NCI-H510A (cell line): ENCODE measurements around the gene FGGY.
"Not testable (repeated sequence)": the region's sequence is repeated elsewhere in the genome, so short reads cannot be mapped to it uniquely, and the experiment has no call there.

Experiments used
- DNase-seq: peaks from one replicate; lab custom pipeline; 2025; lab: John Stamatoyannopoulos, UW

FGGY gene

DNA sequence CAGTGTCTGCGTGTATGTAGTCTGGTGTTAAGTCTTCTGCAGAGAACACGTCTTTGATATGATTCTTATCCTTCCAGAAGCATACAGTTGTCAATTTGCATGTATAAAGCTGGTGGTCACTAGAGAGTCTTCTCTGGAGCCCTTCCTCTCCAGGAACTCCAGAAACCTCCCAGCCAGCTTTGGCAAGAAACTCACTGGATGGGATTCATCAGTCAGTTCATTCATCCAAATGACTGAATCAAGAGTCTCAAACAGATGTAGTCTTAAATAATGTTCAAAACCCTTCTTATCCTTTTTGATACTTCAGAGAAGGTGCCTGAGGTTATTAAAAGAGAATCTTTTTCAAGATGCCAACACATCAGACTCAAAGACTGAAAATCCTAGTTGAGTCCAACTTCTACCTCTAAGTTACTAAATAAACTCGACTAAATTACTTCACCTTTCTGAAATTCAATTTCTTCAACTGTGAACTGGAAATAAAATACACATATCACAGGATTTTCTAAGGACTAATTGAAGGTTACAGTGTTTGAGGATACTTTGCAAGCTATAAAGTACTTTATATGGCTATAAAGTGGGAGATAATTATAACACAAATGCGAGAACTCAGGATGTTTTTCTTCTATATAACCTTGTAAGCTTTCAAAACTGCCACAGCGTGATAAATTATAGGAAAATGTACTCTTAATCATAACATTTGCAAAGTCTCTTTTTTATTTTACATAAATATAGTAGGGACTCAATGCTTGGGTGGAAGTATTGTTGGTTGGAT is 252.4 kb downstream of the FGGY start:
- DNase-seq: no peak

DNA sequence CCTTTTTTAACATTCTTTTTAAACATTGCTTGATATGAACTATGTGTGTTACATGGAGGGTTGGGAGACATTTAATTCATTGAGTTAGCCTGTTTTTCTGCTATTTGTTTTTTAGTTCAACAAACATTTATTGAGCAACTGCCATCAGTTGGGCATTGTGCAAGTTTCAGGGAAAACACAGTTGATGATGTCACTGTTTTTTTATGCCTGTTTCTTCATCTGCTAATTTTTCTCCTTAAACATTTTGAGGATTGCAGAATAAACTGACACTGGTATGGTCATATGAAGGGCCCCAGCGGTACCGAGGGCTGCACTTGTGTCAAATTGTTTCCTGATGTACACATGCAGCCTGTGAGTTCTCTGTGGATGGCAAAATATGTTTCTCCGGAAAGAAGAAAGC is 253.0 kb downstream of the FGGY start:
- no peak for DNase-seq

DNA sequence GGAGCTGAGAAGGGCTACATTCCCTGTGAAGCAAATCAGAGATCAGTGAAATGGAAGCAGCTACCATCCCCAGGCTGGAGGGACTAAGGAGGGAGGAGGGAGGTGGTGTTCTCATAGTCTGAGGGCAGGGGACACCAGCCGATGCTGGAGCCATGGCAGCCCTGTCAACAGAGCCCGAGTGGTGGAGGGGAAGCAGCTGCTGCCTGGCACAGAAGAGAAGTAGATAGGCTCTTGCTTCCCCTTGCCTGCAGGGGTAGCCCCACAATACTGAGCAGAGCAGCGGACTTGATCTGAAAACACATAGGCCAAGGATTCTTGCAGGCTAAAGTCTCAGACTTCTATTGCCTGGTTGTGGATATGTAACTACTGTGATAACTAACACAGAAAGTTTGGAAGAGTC is 255.1 kb downstream of the FGGY start:
- DNase-seq: no peak

DNA sequence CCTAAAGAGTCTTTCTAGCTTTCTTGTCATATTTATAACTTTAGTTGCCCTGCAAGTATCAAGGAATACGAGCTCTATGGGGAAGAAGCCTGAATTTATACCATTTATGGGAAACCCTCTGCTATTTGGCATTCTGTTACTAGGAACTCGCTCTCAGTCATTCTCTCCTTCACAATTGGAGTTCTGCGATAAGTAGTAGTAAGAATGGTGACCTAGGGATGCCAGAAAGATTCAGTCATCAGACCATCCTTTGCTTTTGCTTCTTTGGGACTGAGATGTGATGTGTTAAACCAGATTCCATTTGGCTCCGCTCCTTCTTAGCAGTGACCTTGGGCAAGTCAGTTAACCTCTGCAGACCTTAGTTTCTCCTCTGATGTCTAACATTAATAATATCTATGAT is 256.5 kb downstream of the FGGY start:
- no peak for DNase-seq

DNA sequence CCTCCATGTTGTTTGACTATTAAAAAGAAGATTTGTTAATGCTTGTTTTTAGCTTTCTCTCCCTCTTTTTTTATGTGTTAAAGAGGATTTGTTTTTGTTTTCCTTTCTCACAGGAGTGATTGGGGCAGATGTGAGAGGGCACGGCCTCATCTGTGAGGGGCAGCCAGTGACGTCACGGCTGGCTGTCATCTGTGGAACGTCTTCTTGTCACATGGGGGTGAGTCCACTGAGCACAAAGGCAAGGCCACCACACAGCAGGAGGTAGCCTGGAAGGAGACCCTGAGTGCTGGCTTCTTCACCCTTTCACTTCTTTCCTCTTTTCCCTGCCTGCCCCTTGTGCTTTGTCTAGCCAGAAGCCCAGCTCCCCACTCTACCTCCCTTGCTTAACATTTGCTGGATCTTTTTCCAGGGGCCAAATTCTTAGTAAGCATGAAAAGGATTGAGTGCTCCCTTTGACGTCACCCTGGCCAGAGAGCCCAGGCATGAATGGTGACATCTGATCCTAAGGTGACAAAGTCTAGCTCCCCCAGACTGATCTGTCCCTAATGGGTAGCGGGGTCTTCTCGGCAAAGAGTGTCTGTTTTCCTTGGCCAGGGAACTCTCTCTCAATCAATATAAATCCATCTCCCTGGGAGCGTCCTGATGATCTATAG is 257.2 kb downstream of the FGGY start:
- no peak for DNase-seq

DNA sequence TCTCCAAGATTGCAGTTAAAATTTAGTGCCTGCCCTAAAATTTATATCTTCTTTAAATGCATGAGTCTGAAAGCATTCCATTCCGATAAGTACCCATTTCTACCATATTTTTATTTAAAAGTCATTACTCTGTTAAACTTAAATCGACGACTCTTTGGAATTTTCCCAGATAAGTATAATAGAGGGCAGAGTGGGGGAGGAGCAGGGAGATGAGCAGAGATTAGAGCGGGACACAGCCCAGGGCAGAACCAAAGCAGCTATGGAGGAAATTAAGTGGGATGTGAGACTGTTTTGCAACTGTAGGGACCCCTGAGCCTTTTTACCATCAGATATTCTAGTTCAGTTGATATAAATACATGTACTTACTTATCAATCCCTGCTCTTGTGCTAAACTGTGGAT is 257.9 kb downstream of the FGGY start:
- DNase-seq: no peak

DNA sequence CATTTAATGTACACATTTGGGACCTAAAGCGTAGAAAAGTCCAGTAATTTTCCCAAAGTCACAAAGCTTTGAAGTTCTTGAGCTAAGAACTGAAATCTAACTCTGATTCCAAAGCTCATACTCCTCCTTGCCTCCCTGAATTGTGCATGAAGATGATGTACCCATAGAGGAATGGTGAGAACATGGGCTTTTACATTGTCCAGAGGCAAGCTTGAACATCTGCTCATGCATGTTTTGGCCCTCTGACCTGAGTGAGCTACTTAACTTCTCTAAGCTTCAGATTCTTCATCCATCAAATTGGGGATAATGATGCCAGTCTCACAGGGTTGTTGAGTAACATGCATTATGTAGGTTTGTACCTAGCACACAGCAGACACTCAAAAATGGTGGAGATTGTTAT is 259.5 kb downstream of the FGGY start:
- DNase-seq: no peak

DNA sequence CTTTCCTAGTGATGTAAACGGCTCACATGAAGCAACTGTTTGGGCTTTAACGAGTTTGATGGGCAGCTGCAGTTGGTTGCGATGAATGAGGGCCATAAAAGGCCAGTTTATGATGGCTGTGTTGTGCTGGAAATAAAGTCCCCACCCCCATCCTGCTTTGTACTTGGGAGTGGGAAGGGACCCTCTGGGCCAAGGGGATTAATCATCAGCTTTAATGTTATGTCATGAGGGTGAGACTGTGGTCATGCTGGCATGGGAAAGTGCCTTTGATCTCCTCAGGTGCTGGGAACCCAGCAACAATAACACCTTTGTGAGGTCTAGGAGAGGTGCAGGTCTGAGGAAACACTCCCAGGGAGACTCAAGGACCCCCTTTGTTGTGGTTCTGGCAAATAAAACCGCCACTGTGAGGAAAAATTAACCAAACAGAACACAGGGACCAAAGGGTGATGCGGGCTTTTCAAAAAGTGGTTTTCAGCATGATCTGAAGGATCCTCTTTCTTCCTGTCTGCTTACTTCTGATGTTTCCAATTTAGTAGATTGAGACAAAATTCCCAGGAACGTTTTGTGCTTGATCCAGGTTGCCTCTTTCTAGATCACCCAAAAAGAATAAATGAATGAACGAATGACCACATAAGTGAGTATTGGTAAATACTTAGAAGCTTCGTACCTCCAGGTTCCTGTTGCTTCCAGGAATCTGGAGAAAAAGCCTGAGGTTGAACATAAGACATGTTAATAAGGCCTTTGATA is 260.1 kb downstream of the FGGY start:
- peak; percentile 26 for DNase-seq

DNA sequence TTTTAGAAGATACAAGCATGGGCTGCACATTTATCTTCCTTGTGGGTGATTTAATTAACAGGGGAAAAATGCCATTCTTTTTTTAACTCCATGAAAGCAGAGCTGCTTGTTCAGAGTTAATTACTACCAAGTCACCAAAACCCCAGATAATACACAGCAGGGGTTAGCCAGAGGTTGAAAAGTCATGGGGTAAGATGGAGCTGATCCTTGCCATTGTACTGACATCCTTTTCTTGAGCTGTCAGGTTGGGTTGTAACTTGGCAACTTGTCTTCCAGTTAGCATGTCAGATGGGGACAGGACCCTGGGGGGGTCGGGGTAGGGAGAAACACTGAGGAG is 260.6 kb downstream of the FGGY start:
- no peak for DNase-seq

DNA sequence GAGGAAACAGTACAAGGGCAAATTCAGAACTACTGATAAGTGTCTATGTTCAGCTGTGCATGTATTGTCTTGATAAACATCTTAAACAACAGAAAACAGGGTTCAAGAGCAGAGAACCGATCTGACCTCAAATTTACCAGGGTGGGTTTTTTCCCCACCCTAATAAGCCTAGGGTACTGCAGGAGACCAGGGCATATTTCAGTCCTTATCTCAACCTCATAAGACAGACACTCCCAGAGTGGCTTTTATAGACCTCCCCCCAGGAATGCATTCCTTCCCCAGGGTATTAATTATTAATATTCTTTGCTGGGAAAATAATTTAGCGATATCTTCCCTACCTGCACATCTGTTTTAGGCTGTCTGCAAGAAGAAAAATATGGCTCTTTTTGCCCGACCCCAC is 261.7 kb downstream of the FGGY start:
- not testable (repeated sequence) for DNase-seq

DNA sequence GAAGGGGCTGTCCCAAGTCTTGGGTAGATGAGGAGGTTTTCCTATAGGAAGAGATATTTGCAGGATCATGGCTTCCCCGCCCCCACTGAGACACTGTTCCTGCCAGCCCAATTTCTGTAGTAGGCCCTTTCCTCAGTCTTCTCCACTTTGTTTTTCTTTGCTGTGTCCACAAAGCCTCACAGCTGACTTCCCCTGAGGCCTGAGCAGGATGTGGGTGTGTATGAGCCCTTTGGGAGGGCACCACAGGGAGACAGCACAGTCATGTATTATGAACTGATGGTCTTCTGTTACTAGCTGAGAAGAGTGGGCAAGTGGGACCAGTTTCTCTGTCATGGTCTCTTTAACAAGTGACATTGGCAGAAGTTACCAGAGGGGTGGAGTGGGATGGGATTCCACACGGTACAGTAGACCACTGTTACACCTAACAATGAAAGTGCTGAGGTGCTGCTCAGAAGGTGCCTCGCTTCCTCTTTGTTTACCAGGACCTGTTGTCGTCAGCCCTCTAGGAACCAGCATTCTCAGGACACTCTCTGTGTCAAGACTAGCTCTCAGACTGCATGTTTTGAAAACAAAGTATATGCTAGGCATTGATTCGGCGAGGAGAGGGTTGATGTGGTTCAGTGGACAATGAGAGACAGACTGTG is 264.0 kb downstream of the FGGY start:
- no peak for DNase-seq

DNA sequence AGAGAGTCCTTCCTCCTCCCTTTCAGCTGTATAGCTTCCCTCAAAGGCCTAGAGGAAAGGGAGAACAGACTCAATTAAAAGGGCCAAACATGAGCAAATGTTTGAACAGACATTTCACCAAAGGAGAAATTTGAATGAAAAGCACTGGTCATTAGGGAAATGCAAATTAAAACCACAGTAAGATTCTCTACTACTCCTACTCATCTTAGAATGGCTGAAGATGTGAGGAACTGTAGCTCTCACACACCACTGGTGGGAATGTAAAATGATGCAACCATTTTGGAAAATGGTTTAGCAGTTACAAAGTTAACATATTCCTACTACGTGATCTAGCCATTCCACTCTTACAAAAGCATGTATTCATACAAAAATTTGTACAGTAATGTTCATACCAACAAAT is 264.9 kb downstream of the FGGY start:
- no peak for DNase-seq

DNA sequence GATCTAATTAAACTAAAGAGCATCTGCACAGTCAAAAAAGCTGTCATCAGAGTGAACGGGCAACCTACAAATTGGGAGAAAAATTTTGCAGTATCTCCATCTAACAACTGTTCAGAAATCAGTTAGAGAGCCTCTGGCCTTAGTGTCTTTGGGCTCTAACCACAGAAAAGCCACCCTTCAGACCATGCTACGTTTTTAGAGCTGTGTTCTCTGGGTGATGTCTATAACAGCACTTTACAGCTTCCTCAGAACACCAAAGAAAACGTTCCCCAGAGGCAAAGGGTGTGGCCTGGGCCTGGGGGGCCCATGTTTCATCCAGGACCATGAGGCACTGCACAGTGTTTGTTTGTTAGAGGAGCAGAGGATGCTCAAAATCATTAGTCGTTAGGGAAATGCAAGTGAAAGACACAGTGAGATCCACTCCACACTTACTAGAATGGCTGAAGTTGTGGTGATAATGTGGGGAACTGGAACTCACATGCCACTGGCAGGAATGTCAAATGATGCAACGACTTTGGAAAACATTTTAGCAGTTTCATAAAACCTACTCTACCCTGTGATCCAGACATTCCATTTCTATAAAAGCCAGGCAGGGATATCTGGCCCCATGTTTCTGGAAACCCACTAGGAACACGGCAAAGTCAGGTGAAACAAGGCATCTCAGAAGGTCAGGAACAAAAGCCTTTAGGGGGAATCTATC is 267.4 kb downstream of the FGGY start:
- no peak for DNase-seq

DNA sequence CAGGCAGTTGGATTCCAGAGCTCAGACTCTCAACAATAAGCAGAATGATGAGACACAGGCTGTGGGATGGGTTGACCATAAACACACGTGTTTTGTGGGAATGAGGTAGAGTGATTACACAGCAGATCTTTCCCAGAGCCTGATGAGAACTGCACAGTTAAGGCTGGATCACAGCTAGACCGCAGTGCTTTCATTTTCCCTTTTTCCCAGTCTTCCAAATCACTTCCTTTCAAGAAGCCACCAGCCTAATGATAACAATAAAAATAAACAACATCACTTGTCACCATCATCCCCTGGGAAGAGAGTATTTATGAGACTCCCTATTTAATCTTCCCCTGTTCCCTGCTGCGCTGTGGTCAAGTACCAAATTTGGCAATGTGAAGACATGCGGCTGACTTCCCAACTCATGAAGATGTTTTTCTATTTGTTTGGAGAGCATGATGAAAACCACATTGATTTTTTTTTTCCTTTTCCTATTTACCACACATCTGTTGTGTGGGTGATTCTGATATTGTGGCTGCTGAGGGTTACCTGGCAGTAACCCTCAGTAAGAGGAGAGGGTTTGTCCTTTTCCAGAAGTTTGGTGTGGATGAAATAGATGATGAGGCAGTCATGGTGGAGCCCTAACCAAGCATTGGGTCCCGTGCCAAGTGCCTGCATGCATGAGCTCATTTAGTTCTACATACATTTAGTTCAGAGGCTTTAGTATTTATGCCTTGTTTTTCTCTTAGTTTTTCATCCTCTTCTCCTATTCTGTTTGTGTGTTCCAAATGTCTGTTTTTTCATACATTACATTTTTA is 268.9 kb downstream of the FGGY start:
- DNase-seq: no peak

DNA sequence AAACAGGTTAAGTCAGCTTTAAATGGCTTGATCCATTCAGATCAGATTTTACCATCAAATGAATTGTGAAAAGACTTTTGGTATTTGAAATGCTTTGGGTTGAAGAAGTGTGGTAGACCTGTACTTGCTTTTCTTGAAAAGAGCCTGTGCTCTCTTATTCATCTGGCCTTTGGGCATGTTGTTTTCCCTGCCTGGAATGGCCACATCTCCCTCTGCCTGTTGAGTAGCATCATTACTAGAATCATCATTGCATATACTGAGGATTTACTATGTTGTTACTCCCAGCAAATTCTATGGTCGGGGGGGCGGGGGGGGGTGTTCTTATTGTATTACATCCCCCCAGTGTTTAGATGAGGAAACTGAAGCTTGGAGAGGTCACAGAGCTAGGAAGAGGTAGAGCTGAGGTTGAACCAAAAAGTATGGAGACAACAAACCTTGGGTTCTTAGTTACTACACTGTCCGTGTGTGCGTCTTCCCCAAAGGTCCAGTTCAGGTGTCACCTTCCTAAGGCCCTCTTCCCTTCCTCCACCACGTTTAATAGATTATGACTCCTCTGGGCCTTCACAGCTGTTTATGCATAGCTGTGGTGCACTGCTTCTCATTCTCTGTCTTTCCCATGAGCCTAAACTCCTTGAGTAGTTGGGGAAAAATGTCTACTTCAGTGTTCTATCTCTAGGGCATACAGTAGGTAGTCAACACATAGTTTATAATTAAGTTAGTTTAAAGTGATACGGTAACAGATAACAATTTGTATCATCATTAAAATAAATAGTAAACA is 271.5 kb downstream of the FGGY start:
- no peak for DNase-seq

DNA sequence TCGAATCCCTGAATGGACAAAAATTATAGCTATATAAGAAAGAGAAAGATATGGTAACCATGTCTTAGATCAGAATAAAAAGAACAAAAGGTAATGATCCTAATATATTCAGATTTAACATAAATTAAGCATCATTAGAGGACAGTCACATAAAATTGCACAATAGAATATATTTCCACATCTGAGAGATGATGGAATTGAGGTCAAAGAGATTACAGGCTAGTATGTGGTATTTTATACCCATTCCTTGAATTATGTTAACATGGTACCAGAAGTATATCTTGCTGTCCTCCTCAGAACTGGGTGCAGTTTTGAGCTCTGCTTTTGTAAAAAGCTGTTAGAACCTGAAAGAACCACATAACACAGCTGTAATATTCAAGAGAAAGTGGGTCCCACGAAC is 272.3 kb downstream of the FGGY start:
- DNase-seq: no peak

DNA sequence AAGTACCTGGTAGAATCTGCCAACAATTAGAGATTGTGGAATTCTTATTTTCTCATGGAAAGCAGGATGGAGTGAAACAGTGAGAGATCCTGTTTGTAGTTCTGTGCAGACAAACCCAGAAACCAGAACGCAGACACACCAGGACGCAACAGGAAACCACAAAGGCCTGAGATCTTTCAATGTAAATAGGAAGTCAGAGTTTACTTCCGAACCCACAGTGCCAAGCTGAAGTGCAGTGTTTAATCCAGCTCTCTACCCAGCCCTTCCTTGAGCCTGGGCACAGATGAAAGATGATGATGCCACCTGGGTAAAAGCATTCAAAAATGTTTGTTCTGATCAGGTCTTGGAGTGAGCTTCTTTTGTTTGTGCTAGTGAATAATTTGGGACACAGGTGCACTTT is 273.6 kb downstream of the FGGY start:
- DNase-seq: peak; percentile 9

DNA sequence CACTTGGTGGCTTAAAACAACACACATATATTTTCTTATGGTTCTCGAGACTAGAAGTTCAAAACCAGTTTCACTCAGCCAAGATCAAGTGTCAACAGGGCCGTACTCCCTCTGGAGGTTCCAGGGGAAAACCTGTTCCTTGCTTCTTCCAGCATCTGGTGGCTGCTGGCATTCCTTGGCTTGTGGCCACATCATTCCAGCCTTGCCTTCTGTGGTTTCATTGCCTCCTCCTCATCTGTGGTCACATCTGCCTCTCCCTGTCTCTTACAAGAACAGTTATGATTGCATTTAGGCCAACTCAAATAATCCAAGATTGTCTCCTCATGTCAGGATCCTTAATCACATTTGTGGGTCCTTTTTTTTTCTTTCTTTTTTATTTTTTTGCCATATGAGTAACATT is 277.2 kb downstream of the FGGY start:
- no peak for DNase-seq

DNA sequence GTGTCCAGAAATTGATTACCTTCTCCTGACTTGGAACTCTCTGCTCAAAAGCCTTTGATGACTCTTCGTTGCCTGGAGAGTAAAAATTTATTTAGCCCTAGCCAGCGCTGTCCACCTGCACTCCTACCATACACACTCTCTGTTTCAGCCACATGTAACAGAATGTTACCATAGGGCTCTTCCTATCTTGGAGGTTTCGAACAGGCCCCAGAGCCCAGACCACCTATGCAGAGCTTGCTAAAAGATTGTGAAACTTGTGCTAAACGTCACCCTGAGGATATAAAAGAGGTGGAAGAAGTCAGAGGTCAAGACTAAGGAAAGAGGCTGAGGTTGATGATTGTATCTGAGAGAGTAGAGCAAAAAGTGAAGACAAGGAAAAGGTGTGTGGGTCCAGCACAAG is 280.9 kb downstream of the FGGY start:
- DNase-seq: no peak

DNA sequence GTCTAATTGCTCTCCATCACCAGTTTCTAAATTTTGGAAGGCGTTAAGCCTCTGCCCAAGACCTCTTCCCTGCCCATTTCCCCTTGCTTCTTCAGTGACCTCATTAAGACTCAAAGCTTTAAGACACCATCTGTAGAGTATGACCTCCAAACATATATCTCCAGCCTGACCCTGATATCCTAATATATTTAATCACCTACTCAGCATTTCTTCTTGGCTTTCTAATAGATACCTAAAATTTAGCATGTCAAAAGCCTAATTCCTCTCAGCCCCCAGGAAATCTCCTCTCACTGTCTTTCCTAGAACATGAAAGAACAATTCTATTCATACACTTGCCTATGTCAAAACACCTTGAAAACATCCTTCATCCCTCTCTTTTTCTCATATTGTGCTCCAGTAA is 282.3 kb downstream of the FGGY start:
- no peak for DNase-seq

DNA sequence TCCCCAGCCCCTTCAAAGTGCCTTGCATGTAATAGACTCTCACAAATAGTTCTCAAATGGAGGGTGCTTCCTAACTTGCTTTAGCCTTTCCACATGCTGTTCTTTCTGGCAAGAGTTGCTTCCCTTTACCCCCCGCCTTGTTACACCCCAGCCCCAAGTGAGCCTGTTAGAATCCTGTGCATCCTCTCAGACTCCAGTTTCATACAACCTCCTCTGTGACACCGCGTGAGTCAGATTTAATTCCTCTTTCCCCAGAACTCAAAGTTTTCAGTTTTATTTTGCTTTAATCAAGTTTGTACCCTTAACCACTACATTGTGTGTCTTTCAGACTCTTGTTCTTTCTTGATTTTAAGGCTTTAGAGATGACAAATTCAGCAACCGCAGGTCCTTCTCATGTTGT is 283.4 kb downstream of the FGGY start:
- no peak for DNase-seq
